Suprapubic skin (tissue), 4 donors: ENCODE data around the gene ACACB. TPM values are rescaled to one million over a fixed set of nuclear protein-coding genes. Genes with fewer than 3 reads are reported as not detected.

Experiments used
- DNase-seq, 2 donors: peaks; one replicate each; pipeline ENCODE4 v3.0.0-alpha.2; 2019; ENCODE audit warnings: low spot score in 2 of 2
- H3K27ac ChIP-seq: fragments of 200-600 bp; sonication (generic); one replicate; pipeline ENCODE4 v1.5.1; 2019
- H3K27me3 ChIP-seq: fragments of 200-600 bp; sonication (generic); one replicate; pipeline ENCODE4 v1.5.1; 2019
- H3K36me3 ChIP-seq: fragments of 200-600 bp; sonication (generic); one replicate; pipeline ENCODE4 v1.5.1; 2019
- H3K4me1 ChIP-seq: fragments of 200-600 bp; sonication (generic); one replicate; pipeline ENCODE4 v1.5.1; 2019
- H3K4me3 ChIP-seq: fragments of 200-600 bp; sonication (generic); one replicate; pipeline ENCODE4 v1.5.1; 2019; ENCODE audit warnings: mild to moderate bottlenecking
- H3K9me3 ChIP-seq: fragments of 200-600 bp; sonication (generic); one replicate; pipeline ENCODE4 v1.5.1; 2019
- EP300 ChIP-seq: sonication (generic); formaldehyde crosslinking; IDR thresholded peaks from one replicate; pipeline ENCODE4 v1.6.1; 2017; ENCODE audit warnings: antibody characterized with exemption
- POLR2A ChIP-seq, 2 donors: fragments of 450-650 bp; IDR thresholded peaks; one replicate each; pipeline ENCODE4 v1.6.1; 2017; ENCODE audit warnings: antibody characterized with exemption in 2 of 2, mild to moderate bottlenecking in 2 of 2, moderate library complexity in 2 of 2
- POLR2AphosphoS5 ChIP-seq, 3 donors: sonication (generic); formaldehyde crosslinking; IDR thresholded peaks; one replicate each; pipeline ENCODE4 v1.6.1; 2017; ENCODE audit warnings: antibody characterized with exemption in 3 of 3
- WGBS: methylation state at CpG from one replicate; pipeline ENCODE4 v1.1.5; 2018; 5-methylcytosine and 5-hydroxymethylcytosine counted together
- total RNA-seq, 4 donors: library from RNA; depleted of rRNA; stranded (reverse); fragments of >200 nt; gene quantifications; one replicate each; pipeline ENCODE4 v1.1.0, GENCODE V29; 2016
- TF ChIP-seq, protein P1 (sequence below), 2 donors: fragments of 200-600 bp in 1 of 2; fragments of 450-650 bp in 1 of 2; sonication (generic) in 1 of 2; IDR thresholded peaks; one replicate each; pipeline ENCODE4 v1.5.1; 2016 to 2019; ENCODE audit warnings: antibody characterized with exemption in 2 of 2, mild to moderate bottlenecking in 1 of 2, moderate library complexity in 1 of 2

ACACB gene
- total RNA-seq, 4 donors from 2014 or later: 19.2 to 90.8 (median 56.9) TPM

DNA sequence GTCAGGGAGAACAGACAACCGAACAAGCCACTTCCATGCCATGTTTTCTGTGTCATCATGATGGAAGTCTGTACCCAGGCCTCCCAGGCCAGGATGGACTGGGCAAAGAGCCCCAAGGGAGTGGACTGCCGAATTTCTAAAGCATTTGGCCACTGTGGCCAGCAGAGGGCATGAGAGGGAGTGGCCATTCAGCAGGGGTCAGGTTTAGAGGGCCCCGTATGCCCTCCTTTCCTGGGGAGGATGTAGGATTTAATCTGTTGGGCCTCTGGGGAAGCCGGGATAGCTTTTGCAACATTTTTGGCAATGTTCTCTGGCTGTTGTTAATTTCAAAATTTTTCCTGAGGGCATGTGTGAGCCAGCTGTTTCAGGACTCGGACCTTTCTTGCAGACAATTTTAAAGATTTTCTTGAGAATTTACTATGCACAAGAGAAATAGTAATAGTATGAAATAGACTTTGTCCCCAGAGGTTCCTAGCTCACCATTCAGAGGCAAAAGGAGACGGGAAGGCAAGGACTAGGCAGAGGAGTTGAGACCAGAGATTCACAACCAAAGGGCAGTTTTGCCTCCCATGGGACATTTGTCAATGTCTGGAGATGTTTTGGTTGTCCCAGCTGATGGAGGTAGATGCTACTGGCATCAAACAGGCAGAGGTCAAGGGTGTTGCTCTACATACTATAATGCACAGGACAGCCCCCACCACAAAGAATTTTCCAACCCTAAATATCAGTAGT lies 18.0 kb downstream of the ACACB start:
- DNase-seq: peak in 1 of 2 donors; percentile 75
- TF ChIP-seq EP300 (no peak), POLR2AphosphoS5 (IDR thresholded peaks at IDR 0.05) (peak in 1 of 3 donors; percentile 57)
- peaks cover 16% of the 10 kb centered on the region for H3K4me1 ChIP-seq
- no peaks in the 10 kb centered on the region for H3K36me3 ChIP-seq
- no peaks in the 10 kb centered on the region for H3K9me3 ChIP-seq
- no peak overlapping the region for H3K4me3 ChIP-seq
- no peaks in the 10 kb centered on the region for H3K27me3 ChIP-seq
- WGBS: 40% methylated on average over 5 of the region's 6 CpGs
- H3K27ac ChIP-seq: no peak overlapping the region

GRCh38 chr12:109137055-109137454 lies 20.7 kb downstream of the ACACB start:
- Histone ChIP-seq H3K36me3 (peaks cover 11% of the 10 kb centered on the region), H3K4me3 (no peak overlapping the region), H3K4me1 (peaks cover 7% of the 10 kb centered on the region), H3K27ac (peak overlapping the region; percentile 72), H3K27me3 (no peaks in the 10 kb centered on the region), H3K9me3 (no peaks in the 10 kb centered on the region)
- no peak for DNase-seq
- TF ChIP-seq EP300: no peak
- TF ChIP-seq, protein P1, sequence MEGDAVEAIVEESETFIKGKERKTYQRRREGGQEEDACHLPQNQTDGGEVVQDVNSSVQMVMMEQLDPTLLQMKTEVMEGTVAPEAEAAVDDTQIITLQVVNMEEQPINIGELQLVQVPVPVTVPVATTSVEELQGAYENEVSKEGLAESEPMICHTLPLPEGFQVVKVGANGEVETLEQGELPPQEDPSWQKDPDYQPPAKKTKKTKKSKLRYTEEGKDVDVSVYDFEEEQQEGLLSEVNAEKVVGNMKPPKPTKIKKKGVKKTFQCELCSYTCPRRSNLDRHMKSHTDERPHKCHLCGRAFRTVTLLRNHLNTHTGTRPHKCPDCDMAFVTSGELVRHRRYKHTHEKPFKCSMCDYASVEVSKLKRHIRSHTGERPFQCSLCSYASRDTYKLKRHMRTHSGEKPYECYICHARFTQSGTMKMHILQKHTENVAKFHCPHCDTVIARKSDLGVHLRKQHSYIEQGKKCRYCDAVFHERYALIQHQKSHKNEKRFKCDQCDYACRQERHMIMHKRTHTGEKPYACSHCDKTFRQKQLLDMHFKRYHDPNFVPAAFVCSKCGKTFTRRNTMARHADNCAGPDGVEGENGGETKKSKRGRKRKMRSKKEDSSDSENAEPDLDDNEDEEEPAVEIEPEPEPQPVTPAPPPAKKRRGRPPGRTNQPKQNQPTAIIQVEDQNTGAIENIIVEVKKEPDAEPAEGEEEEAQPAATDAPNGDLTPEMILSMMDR (IDR thresholded peaks at IDR 0.05): no peak
- no peak for TF ChIP-seq POLR2A (IDR thresholded peaks at IDR 0.05)
- no peak for TF ChIP-seq POLR2AphosphoS5 (IDR thresholded peaks at IDR 0.05)
- 83% methylated on average over 2 of the region's 2 CpGs for WGBS

- H3K27ac ChIP-seq: no peak overlapping the region
- DNase-seq: peak; percentile 23 to 43
- H3K4me3 ChIP-seq: no peak overlapping the region
- no peaks in the 10 kb centered on the region for H3K27me3 ChIP-seq
- 93% methylated on average over 9 of the region's 9 CpGs for WGBS
- TF ChIP-seq, protein P1 (IDR thresholded peaks at IDR 0.05): no peak
- TF ChIP-seq EP300 (no peak), POLR2A (IDR thresholded peaks at IDR 0.05) (no peak), POLR2AphosphoS5 (IDR thresholded peaks at IDR 0.05) (no peak)
- H3K9me3 ChIP-seq: no peaks in the 10 kb centered on the region
- H3K36me3 ChIP-seq: peaks cover 11% of the 10 kb centered on the region
- H3K4me1 ChIP-seq: peaks cover 7% of the 10 kb centered on the region
Measured at GRCh38 chr12:109139360-109139759, 23.0 kb downstream of the ACACB start.

DNA sequence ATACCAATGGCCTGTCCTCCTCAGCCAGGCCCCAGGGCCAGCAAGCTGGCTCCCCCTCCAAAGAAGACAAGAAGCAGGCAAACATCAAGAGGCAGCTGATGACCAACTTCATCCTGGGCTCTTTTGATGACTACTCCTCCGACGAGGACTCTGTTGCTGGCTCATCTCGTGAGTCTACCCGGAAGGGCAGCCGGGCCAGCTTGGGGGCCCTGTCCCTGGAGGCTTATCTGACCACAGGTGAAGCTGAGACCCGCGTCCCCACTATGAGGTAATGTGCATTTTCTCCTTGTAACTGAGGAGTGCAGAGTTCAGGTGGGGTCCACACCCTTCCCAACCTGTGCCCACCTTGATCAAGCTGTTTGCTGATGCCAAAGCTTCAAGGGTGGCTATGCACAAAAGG lies 23.4 kb downstream of the ACACB start:
- H3K27ac ChIP-seq: no peak overlapping the region
- 85% methylated on average over 4 of the region's 7 CpGs for WGBS
- no peak for TF ChIP-seq EP300
- no peak for TF ChIP-seq POLR2A (IDR thresholded peaks at IDR 0.05)
- no peak for TF ChIP-seq POLR2AphosphoS5 (IDR thresholded peaks at IDR 0.05)
- TF ChIP-seq, protein P1 (IDR thresholded peaks at IDR 0.05): no peak

DNA sequence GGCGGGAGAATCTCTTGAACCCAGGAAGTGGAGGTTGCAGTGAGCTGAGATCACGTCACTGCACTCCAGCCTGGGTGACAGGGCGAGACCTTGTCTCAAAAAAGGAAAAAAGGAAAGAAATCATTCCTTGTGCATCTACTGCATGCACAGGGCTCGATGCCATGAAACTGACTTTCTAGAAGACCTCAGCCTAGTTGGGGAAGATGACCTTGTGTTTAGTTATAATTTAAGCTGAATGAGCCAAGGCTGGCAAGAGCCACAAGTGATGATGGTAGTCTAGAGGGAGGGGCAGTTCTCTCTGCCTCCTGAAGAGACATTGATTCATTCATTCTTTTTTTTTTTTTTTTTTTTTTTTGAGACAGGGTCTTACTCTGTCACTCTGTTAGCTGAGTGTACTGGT lies 24.2 kb downstream of the ACACB start:
- peaks cover 11% of the 10 kb centered on the region for H3K36me3 ChIP-seq
- no peaks in the 10 kb centered on the region for H3K9me3 ChIP-seq
- TF ChIP-seq, protein P1 (IDR thresholded peaks at IDR 0.05): no peak
- no peak for TF ChIP-seq EP300
- TF ChIP-seq POLR2AphosphoS5 (IDR thresholded peaks at IDR 0.05): no peak
- no peak for TF ChIP-seq POLR2A (IDR thresholded peaks at IDR 0.05)
- H3K4me3 ChIP-seq: no peak overlapping the region
- DNase-seq: peak in 1 of 2 donors; percentile 33
- whole genome bisulfite sequencing: 88% methylated on average over 4 of the region's 4 CpGs
- H3K4me1 ChIP-seq: peaks cover 2% of the 10 kb centered on the region
- H3K27ac ChIP-seq: no peak overlapping the region
- H3K27me3 ChIP-seq: no peaks in the 10 kb centered on the region

More for the DNA sequence above, 23.4 kb downstream of the ACACB start:
- DNase-seq: peak in 1 of 2 donors; percentile 38
- H3K4me1 ChIP-seq: peaks cover 2% of the 10 kb centered on the region
- no peaks in the 10 kb centered on the region for H3K27me3 ChIP-seq
- H3K4me3 ChIP-seq: no peak overlapping the region
- H3K36me3 ChIP-seq: peaks cover 11% of the 10 kb centered on the region
- H3K9me3 ChIP-seq: no peaks in the 10 kb centered on the region
